Stimulated activated CD4-positive, alpha-beta T cell treated with anti-CD3 and anti-CD28 coated beads, Interleukin-1b, Interleukin-23, amount 100 ng/mL, for 4 hours (primary cell): ENCODE results near the gene ATP8A1.
"Not testable (repeated sequence)": the region's sequence is repeated elsewhere in the genome, so short reads cannot be mapped to it uniquely, and the experiment has no call there.

Experiments used
- DNase-seq, 2 donors: peaks; one replicate each; pipeline ENCODE4 v3.0.0-alpha.2; 2020; ENCODE audit warnings: low read depth in 2 of 2

ATP8A1 gene

DNA sequence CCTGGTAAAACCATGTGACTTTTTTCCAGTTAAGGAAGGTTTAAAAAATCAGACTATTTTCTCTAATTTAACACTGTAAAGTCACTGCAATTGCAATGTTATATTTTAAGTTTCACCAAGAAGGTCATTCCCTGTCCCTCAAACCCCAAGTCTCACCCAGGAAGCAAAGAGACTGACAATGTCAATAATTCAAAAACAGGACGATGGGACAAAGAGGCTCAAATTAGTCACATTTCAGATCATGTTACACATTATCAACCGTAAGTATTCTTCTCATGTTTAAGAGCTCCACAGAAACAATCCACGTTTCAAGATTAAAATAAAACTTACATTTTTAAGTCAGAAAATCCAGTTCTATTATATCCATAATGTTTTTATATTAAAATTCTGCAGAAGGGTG, 246.5 kb downstream of the ATP8A1 start:
- DNase-seq: no peak

DNA sequence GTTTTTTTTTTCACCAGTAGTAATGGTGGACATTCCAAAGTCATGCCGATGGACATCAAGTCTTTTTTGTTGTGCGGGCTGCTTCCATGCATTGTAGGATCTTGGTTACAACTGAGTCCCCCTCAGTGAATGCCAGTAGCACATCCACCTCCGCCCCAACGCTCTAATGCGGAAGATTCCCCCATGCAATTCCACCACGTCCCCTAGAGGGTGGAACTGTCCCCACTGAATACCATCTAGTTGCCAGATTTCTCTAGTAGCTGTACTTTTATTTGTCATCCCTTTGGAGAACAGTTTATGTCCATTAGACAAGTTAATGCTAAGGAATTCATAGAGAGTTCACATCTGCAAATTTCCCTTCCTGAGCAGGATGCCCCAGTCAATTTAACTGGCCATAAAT, 252.9 kb downstream of the ATP8A1 start:
- no peak for DNase-seq

- DNase-seq: no peak
Observed at GRCh38 chr4:42401171-42401570, 255.7 kb downstream of the ATP8A1 start.

DNA sequence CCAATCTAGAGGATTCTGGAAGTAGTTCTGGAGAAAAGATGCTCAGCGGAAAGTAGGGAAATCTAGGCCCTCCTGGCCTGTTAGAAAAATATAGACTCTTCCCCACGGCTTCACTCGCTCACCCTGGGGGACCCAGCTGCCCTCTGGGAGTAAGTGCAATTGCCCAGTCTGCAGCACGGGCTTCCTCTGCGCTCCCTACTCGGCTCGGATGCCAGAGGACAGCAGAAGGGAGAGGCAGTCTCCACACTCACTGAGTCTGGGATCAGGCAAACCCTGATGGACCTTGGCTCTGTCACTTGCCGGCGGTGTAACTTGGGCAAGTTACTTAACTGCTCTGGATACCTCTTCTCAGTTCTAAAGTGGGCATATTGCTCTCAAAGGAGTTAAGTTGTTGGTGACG, 257.5 kb downstream of the ATP8A1 start:
- DNase-seq: no peak

- no peak for DNase-seq
Observed at GRCh38 chr4:42398871-42399331, 258.0 kb downstream of the ATP8A1 start.

DNA sequence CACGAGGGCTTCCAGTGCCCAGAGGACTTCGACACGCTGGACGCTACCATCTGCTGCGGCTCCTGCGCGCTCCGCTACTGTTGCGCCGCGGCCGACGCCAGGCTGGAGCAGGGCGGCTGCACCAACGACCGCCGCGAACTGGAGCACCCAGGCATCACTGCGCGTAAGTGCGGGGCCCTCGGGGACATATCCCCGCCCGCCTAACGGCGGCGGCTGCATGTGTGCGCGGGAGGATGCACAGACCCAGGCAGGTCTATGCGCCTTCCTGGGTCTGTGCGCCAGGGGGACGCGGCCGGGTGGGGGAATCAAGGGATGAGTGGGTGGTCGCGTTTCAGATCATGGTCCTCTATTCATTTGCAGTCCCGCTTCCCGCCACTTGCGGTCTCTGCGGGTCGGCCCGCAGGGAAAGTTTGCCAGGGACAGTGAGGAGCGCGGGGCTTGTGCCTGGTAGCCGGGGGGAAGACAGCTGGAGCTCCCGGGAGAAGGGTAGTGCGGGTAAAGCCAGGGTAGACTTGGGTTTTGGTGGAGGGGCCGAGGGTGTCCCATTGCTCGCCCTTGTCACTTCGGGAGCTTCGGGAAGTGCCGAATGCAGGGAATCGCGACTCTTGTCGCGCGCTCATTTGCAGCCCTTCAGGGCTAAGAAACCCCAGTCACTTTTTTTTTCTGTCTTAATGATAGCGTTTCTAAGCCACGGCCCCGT, 258.6 kb downstream of the ATP8A1 start:
- no peak for DNase-seq

DNA sequence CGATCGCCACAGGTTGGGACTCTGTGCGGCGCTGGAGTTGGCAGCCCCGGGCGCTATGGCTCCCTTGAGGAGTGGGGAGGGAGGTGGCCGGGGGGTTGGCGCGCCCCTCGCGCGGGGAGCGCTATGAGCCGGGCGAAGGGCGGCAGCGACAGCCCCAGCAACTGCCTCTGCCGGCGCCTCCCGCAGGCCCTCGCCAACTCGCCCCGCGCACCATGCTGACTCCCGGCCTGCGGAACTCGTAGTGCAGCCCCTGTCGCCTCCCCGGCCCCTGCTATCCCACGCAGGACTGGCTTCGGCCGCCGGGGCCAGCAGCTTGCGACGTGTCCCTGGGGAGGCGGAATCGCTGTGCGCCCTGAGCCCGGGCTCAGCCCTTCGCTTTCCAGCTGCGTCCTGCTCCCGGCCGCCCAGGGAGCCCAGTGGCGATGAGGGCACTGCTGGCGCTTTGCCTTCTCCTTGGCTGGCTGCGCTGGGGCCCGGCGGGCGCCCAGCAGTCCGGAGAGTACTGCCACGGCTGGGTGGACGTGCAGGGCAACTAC, 259.2 kb downstream of the ATP8A1 start:
- no peak for DNase-seq

DNA sequence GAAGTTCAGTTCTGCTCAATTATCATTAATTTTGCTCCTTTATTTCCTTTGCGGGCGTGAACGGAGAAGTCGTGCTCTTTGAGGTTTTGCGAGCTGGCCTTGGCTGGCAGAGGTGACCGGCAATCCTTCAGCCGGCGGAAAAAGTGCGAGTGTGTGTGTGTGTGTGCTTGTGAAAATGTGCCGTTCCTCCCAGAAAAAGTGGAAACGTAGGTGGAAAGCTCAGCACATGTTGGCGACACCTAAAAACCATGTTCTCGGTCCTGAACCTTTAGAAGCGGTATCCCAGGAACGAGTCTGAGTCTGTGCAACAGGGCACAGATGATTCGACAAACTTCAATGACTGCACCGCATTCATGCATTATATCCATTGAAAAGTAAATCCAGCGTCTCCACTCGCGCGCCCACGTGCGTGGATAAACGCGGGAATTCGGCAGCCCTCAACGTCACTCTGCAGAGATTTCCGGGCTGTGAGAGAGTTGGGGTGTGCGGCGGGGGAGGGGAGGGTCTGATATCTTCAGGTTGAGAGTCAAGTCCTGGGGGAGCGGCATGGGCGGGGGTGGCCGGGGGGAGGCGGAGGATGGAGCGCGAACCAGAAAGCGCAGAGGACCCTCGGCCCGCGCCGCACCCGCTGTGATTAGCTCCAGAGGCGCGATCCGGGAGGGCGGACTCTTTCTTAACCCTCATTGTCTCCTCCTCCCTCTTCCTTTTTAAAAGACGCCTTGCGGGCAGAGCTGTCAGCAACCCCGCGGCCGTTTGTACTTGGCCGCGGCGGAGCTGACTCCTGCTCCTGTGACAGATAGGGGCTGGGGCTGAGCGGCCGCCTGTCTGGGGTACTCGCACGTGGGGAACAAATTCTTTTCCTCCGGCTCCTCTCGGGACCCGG, 259.9 kb downstream of the ATP8A1 start, which contains the start of gene SHISA3:
TSS of gene SHISA3 (plus strand) at position 737 of the 883 bp plus-strand sequence. CDS start 569 bp downstream, outside the sequence.
- no peak for DNase-seq

- no peak for DNase-seq
Observed at GRCh38 chr4:42396361-42396751, 260.5 kb downstream of the ATP8A1 start.

DNA sequence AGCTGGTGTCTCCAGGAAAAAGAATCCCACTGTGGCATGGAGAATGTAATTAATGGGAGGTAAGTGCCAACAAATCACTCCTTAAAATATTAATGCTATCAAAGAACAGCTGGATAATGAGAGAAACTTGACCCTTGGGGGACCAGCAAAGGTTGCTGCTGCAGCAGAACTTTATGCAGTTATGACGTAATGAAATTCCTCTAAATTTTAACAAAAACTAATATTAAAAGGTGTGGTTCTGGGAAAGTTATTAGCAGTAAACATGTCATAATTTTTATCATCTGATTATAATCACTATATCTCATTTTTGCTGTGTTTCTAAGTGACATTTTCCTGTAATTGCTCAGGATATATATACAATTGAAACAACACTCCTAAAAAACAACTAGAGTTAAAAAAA, 261.3 kb downstream of the ATP8A1 start:
- DNase-seq: no peak

DNA sequence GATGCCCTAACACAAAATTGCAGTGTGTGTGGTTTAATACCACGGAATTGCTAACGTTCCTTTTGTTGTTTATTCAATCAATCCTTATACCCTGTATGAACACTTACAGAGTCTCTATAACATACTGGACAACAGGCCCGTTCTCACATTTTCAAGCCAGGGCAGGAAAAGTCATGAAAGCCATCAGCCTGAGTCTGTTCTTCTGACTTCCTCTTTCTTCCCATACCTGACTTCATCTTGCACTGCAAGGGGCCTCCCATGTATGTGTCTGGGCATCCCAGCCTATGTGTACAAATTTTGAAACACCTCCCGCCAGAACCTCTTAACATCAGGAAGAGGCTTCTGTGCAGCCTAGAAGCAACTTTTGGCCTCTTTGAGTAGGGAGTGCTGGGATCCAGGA, 264.5 kb downstream of the ATP8A1 start:
- no peak for DNase-seq

DNA sequence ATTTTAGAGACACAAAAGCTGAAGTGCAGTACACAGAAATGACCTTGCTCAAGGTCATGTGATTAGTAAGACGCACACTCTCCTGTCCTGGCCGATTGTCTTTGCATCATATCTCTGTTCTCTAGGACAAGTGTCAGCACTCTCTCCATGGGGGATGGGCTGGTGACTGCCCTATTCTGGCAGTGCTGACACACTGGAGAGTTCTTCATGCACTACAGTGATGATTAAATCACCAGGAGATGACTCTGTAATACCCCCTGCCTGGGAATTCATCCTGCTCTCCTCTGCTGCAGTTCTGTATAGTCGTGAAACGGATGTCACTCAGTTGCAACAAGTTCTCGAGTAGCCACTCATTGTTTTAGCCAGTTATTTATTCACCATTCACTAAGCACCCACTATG, 264.9 kb downstream of the ATP8A1 start:
- no peak for DNase-seq

DNA sequence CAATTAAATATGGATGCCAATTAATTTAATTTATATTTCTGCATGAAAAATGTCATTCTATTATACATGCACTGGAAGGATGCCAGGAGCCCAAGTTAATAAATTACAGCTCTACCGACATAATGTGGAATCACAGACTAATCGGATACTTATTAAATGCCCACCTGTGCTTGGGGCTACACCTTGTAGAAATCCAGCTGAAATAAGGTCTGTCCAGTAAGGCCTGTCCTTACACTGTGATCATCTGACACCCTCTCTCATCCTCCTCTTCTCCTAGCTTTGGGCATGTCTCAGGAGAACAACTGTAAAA, 265.6 kb downstream of the ATP8A1 start:
- DNase-seq: no peak

- DNase-seq: no peak
Observed at GRCh38 chr4:42390622-42391354, 266.1 kb downstream of the ATP8A1 start.

DNA sequence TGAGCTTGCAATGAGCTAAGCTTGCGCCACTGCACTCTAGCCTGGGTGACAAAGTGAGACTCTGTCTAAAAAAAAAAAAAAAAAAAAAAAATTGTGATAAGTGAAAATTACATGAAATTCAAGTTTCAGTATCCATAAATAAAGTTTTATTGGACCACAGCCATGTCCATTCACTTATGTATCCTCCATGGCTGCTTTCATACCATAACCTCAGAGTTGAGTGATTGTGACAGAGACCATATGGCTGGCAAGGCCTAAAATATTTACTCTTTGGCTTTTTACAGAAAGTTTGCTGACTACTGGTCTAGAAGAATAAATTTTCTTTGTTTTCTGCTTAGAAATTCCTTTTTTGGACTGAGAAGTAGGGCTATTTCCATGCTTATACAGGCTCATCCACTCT, 271.4 kb downstream of the ATP8A1 start:
- DNase-seq: no peak

- DNase-seq: no peak
Observed at GRCh38 chr4:42381666-42382065, 275.2 kb downstream of the ATP8A1 start.

DNA sequence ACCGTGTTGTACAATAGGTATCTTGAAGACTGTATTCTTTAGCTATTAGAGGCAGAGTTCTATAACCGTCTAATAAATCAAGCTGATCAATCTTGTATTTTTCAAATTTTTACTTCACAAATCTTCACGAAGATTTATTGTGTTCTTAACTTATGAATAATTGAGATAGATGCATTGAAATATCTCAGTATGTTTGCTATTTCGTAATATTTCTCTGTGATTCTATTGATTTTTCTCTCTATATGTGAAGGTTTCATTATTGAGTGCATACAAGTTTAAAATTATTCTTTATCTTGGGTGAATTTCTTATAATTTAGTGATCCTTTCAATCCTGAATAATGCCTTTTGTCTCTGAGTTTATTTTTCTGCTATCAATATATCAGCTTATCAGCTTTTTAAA, 279.4 kb downstream of the ATP8A1 start:
- DNase-seq: no peak

DNA sequence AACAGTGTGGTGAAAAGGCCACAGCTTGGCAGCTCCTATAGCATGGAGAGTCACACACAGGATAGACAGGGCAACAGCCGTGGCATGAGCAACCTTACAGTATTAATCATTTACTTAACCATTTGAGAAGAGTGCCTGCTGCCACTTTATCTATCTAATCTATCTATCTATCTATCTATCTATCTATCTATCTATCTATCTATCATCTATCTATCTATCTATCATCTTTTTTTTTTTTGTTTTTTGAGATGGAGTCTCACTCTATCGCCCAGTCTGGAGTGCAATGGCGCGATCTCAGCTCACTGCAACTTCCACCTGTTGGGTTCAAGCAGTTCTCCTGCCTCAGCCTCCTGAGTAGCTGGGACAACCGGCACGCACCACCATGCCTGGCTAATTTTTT, 284.6 kb downstream of the ATP8A1 start:
- not testable (repeated sequence) for DNase-seq

GRCh38 chr4:42371305-42372252, 285.3 kb downstream of the ATP8A1 start:
- DNase-seq: no peak

GRCh38 chr4:42369489-42369888, 287.4 kb downstream of the ATP8A1 start:
- no peak for DNase-seq

- DNase-seq: no peak
Observed at GRCh38 chr4:42366959-42367358, 289.9 kb downstream of the ATP8A1 start.
